MM.1S (cell line): ENCODE measurements around the gene MAGI2.

ENCODE experiments used
- DNase-seq: peaks from one replicate; pipeline ENCODE4 v3.0.0-alpha.2; 2015
- H2AFZ ChIP-seq: fragments of 300-600 bp; sonication (generic); 2 replicates; pipeline ENCODE4 v1.6.0; 2016; ENCODE audit warnings: antibody characterized with exemption, low read length
- H3F3A ChIP-seq: fragments of 300-600 bp; sonication (generic); 2 replicates; pipeline ENCODE4 v1.6.1; 2016; ENCODE audit warnings: mild to moderate bottlenecking, antibody characterized with exemption, low read length, moderate library complexity, mixed read lengths; ENCODE audit not compliant: insufficient read depth
- H3K27ac ChIP-seq: fragments of 300-600 bp; sonication (generic); 2 replicates; pipeline ENCODE4 v1.5.1; 2016; ENCODE audit warnings: mild to moderate bottlenecking, low read length
- H3K27me3 ChIP-seq: fragments of 300-600 bp; sonication (generic); replicated peaks from 2 replicates; pipeline ENCODE4 v1.6.0; 2016; ENCODE audit warnings: low read length; ENCODE audit not compliant: insufficient read depth
- H3K36me3 ChIP-seq: fragments of 300-600 bp; sonication (generic); replicated peaks from 2 replicates; pipeline ENCODE4 v1.6.1; 2016; ENCODE audit warnings: mild to moderate bottlenecking, low read length, mixed read lengths; ENCODE audit not compliant: insufficient read depth
- H3K4me1 ChIP-seq: fragments of 300-600 bp; sonication (generic); 2 replicates; pipeline ENCODE4 v1.6.1; 2016; ENCODE audit warnings: low read length, mixed read lengths
- H3K4me2 ChIP-seq: fragments of 300-600 bp; sonication (generic); 2 replicates; pipeline ENCODE4 v1.6.0; 2016; ENCODE audit warnings: low read depth, low read length
- H3K4me3 ChIP-seq: fragments of 300-600 bp; sonication (generic); 2 replicates; pipeline ENCODE4 v1.5.1; 2016; ENCODE audit warnings: low read length, mixed read lengths
- H3K79me2 ChIP-seq: fragments of 300-600 bp; sonication (generic); 2 replicates; pipeline ENCODE4 v1.6.1; 2016; ENCODE audit warnings: mixed run types, low read length, mixed read lengths
- H3K9ac ChIP-seq: fragments of 300-600 bp; sonication (generic); 2 replicates; pipeline ENCODE4 v1.6.1; 2016; ENCODE audit warnings: low read length, mixed read lengths
- H3K9me2 ChIP-seq: fragments of 300-600 bp; sonication (generic); replicated peaks from 2 replicates; pipeline ENCODE4 v1.6.1; 2016; ENCODE audit warnings: mild to moderate bottlenecking, low read length, mixed read lengths; ENCODE audit not compliant: insufficient read depth
- H3K9me3 ChIP-seq: fragments of 300-600 bp; sonication (generic); replicated peaks from 2 replicates; pipeline ENCODE4 v1.6.1; 2016; ENCODE audit warnings: mild to moderate bottlenecking, low read length, mixed read lengths; ENCODE audit not compliant: insufficient read depth
- H4K20me1 ChIP-seq: fragments of 300-600 bp; sonication (generic); 2 replicates; pipeline ENCODE4 v1.6.1; 2016; ENCODE audit warnings: mild to moderate bottlenecking, low read length, moderate library complexity, mixed read lengths; ENCODE audit not compliant: insufficient read depth
- EZH2 ChIP-seq: fragments of 300-600 bp; sonication (generic); optimal IDR thresholded peaks from 2 replicates; pipeline ENCODE3; 2017; ENCODE audit warnings: low read depth, mild to moderate bottlenecking, antibody characterized with exemption, low read length, mixed read lengths
- EZH2phosphoT487 ChIP-seq: fragments of 300-600 bp; sonication (generic); IDR thresholded peaks from 2 replicates; pipeline ENCODE4 v1.6.1; 2018; ENCODE audit warnings: antibody characterized with exemption, low read length
- TF ChIP-seq, protein P1 (sequence below): fragments of 300-600 bp; sonication (generic); IDR thresholded peaks from 2 replicates; pipeline ENCODE4 v1.5.1; 2016; ENCODE audit warnings: antibody characterized with exemption, low read length, mixed read lengths

The MAGI2 gene

DNA sequence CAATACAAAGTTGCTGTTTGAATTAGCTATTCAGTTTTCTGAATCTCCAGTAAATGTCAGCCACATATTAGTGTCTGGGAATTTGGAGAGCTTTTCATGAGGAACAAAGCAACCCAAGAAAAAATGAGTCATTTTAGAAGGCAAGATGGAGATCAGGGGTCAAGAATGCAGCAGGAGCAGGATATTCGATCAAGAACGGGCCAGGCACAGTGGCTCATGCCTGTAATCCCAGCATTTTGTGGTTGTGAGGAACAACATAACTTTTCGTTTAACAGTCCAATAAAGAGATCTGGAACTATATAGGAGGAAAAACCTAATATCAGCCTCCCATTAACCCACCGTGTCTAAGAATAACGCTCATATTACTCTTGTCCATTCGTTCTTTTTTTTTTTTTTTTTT lies 600.5 kb downstream of the MAGI2 start:
- Histone ChIP-seq H3K9me2 (no peaks in the 10 kb centered on the region), H3K9ac (no peak overlapping the region), H3K4me2 (no peak overlapping the region), H3K36me3 (no peaks in the 10 kb centered on the region), H3F3A (no peaks in the 10 kb centered on the region), H3K4me1 (no peaks in the 10 kb centered on the region), H3K27me3 (no peaks in the 10 kb centered on the region), H4K20me1 (no peaks in the 10 kb centered on the region), H3K27ac (no peak overlapping the region), H3K9me3 (no peaks in the 10 kb centered on the region), H3K79me2 (no peaks in the 10 kb centered on the region), H2AFZ (no peak overlapping the region), H3K4me3 (no peak overlapping the region)
- no peak for DNase-seq
- TF ChIP-seq EZH2phosphoT487 (no peak), EZH2 (no peak)
- TF ChIP-seq, protein P1, sequence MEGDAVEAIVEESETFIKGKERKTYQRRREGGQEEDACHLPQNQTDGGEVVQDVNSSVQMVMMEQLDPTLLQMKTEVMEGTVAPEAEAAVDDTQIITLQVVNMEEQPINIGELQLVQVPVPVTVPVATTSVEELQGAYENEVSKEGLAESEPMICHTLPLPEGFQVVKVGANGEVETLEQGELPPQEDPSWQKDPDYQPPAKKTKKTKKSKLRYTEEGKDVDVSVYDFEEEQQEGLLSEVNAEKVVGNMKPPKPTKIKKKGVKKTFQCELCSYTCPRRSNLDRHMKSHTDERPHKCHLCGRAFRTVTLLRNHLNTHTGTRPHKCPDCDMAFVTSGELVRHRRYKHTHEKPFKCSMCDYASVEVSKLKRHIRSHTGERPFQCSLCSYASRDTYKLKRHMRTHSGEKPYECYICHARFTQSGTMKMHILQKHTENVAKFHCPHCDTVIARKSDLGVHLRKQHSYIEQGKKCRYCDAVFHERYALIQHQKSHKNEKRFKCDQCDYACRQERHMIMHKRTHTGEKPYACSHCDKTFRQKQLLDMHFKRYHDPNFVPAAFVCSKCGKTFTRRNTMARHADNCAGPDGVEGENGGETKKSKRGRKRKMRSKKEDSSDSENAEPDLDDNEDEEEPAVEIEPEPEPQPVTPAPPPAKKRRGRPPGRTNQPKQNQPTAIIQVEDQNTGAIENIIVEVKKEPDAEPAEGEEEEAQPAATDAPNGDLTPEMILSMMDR, result no peak

DNA sequence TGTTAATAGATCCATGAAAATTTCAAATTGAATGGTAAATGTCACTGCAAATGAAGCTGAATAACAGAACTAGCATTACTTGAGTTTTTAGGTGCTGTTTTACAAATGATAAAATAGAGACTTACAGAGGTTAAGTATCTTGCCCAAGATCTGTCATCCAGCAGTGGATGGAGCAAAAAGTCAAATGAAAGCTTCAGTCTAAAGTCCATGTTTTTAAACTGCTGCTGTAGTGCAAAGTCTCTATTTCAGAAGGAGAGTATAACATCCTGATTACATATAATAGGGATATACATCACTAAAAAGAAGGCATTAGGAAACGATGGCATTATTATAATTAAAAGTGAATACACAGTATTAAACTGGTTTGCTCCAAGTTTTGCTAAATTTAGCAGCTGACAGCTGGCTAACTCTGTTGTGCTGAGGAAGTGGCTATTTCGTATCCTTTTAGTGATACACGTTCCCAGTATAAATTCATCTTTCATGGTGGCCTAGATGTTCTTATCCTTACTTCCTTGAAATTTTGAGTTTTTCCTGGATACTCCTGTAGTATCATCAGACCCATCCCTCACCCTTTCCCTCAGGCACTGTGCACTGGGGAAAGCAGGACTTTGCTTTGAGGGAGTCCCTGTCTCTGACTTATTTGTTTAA lies 603.2 kb downstream of the MAGI2 start:
- Histone ChIP-seq H3K27me3 (no peaks in the 10 kb centered on the region), H3K27ac (no peak overlapping the region), H2AFZ (no peak overlapping the region), H3K4me2 (no peak overlapping the region), H3F3A (no peaks in the 10 kb centered on the region), H3K79me2 (no peaks in the 10 kb centered on the region), H3K4me3 (no peak overlapping the region), H3K9me3 (no peaks in the 10 kb centered on the region), H3K9me2 (no peaks in the 10 kb centered on the region), H3K36me3 (no peaks in the 10 kb centered on the region), H3K4me1 (no peaks in the 10 kb centered on the region), H4K20me1 (no peaks in the 10 kb centered on the region), H3K9ac (no peak overlapping the region)
- DNase-seq, result no peak
- TF ChIP-seq EZH2phosphoT487 (no peak), EZH2 (no peak)
- TF ChIP-seq, protein P1, result no peak

GRCh38 chr7:78845155-78845554 lies 608.3 kb downstream of the MAGI2 start:
- no peaks in the 10 kb centered on the region for H3F3A ChIP-seq
- no peaks in the 10 kb centered on the region for H3K9me2 ChIP-seq
- no peak overlapping the region for H3K4me2 ChIP-seq
- H3K9ac ChIP-seq, result no peak overlapping the region
- H3K4me3 ChIP-seq, result no peak overlapping the region
- no peak for DNase-seq
- no peaks in the 10 kb centered on the region for H3K27me3 ChIP-seq
- H2AFZ ChIP-seq, result no peak overlapping the region
- H3K27ac ChIP-seq, result no peak overlapping the region
- no peaks in the 10 kb centered on the region for H3K4me1 ChIP-seq
- H3K36me3 ChIP-seq, result no peaks in the 10 kb centered on the region
- H3K9me3 ChIP-seq, result no peaks in the 10 kb centered on the region
- no peaks in the 10 kb centered on the region for H4K20me1 ChIP-seq
- H3K79me2 ChIP-seq, result no peaks in the 10 kb centered on the region
- TF ChIP-seq, protein P1, result no peak
- no peak for TF ChIP-seq EZH2
- no peak for TF ChIP-seq EZH2phosphoT487
